Esophagus muscularis mucosa (tissue), 4 donors: ENCODE results near the gene ZNF81.

Experiments used
- EP300 ChIP-seq: sonication (generic); formaldehyde crosslinking; IDR thresholded peaks from one replicate; pipeline ENCODE4 v1.6.1; 2017; ENCODE audit warnings: antibody characterized with exemption
- POLR2A ChIP-seq: fragments of 450-650 bp; IDR thresholded peaks from one replicate; pipeline ENCODE4 v1.6.1; 2017; ENCODE audit warnings: antibody characterized with exemption, moderate library complexity, mild to moderate bottlenecking, low read depth
- TF ChIP-seq, protein P1 (sequence below), 3 experiments: fragments of 200-600 bp in 2 of 3; fragments of 450-650 bp in 1 of 3; sonication (generic) in 2 of 3; IDR thresholded peaks; one replicate each; pipeline ENCODE4 v1.5.1; 2017 to 2019; ENCODE audit warnings: antibody characterized with exemption in 3 of 3, mild to moderate bottlenecking in 2 of 3, moderate library complexity in 1 of 3

DNA sequence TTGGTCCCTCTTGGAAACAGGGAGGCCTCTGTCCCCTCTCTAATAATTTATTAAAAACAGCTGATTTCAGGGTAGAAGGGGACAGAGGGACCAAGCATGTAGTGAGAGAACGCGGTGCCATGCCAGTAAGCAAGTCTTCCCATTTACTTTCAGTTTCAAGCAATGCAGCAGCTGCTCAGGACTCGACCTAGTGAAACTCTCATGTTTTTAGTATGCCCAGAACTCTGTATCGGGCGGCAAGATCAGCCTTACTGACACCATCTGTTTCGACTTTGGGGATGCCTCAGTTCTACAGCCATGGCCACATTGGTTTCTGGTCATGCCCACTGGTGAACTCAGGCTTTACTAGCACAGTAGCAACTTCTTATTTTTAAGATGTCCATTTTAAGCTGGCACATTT, 40.6 kb downstream of the ZNF81 start:
- TF ChIP-seq, protein P1, sequence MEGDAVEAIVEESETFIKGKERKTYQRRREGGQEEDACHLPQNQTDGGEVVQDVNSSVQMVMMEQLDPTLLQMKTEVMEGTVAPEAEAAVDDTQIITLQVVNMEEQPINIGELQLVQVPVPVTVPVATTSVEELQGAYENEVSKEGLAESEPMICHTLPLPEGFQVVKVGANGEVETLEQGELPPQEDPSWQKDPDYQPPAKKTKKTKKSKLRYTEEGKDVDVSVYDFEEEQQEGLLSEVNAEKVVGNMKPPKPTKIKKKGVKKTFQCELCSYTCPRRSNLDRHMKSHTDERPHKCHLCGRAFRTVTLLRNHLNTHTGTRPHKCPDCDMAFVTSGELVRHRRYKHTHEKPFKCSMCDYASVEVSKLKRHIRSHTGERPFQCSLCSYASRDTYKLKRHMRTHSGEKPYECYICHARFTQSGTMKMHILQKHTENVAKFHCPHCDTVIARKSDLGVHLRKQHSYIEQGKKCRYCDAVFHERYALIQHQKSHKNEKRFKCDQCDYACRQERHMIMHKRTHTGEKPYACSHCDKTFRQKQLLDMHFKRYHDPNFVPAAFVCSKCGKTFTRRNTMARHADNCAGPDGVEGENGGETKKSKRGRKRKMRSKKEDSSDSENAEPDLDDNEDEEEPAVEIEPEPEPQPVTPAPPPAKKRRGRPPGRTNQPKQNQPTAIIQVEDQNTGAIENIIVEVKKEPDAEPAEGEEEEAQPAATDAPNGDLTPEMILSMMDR (IDR thresholded peaks at IDR 0.05): no peak
- TF ChIP-seq POLR2A (no peak), EP300 (no peak)
